IMR-90 (cell line): ENCODE measurements around the gene CHD6. TPM values are rescaled to one million over a fixed set of nuclear protein-coding genes. Genes with fewer than 3 reads are reported as not detected.

Source experiments
- ATAC-seq: fragments of 200-7000 bp; cut with Tn5 transposase; 2 replicates; pipeline ENCODE4 v1.9.1; 2020; ENCODE audit warnings: low read depth, mild to moderate bottlenecking, moderate library complexity
- BruUV-seq: library from RNA; stranded (reverse); fragments of 400-500 nt; replicated peaks from 2 replicates; lab custom pipeline; 2021; lab: Mats Ljungman, UMichigan
- CTCF ChIA-PET: fragments of 300-600 bp; formaldehyde crosslinking; extraction: SDS; loops from one replicate; lab custom pipeline; 2021; ENCODE audit warnings: antibody characterized with exemption; lab: Yijun Ruan, JAX
- POLR2A ChIA-PET: fragments of 300-600 bp; sonication (Branson Sonifier 250); formaldehyde crosslinking; loops from one replicate; lab custom pipeline; 2022; ENCODE audit warnings: antibody characterized with exemption; ENCODE audit not compliant: unreplicated experiment; lab: Charles Lee
- DNase-seq: peaks from one replicate; pipeline ENCODE4 v3.0.0; 2013
- H2AFZ ChIP-seq: replicated peaks from 2 replicates; pipeline ENCODE3; 2013; ENCODE audit warnings: low read length, mild to moderate bottlenecking; ENCODE audit not compliant: poor library complexity
- H2AK5ac ChIP-seq: 2 replicates; pipeline ENCODE4 v1.6.1; 2013; ENCODE audit warnings: low read depth, low read length, inconsistent platforms
- H2AK9ac ChIP-seq: replicated peaks from 2 replicates; pipeline ENCODE3; 2013; ENCODE audit warnings: mild to moderate bottlenecking, low read depth, low read length, moderate library complexity; ENCODE audit not compliant: poor library complexity
- H2BK120ac ChIP-seq: 2 replicates; pipeline ENCODE4 v1.6.1; 2013; ENCODE audit warnings: low read depth, low read length, inconsistent platforms
- H2BK15ac ChIP-seq: 3 replicates; pipeline ENCODE4 v1.6.1; 2013; ENCODE audit warnings: low read depth, low read length, inconsistent platforms
- H2BK20ac ChIP-seq: 2 replicates; pipeline ENCODE4 v1.6.1; 2013; ENCODE audit warnings: low read depth, mild to moderate bottlenecking, inconsistent platforms, low read length, moderate library complexity
- H2BK5ac ChIP-seq: 2 replicates; pipeline ENCODE4 v1.6.1; 2013; ENCODE audit warnings: mild to moderate bottlenecking, low read depth, low read length, inconsistent platforms; ENCODE audit not compliant: poor library complexity, severe bottlenecking
- H3K14ac ChIP-seq: replicated peaks from 2 replicates; pipeline ENCODE4 v1.6.1; 2013; ENCODE audit warnings: low read depth, low read length, inconsistent platforms
- H3K18ac ChIP-seq: 2 replicates; pipeline ENCODE4 v1.6.1; 2013; ENCODE audit warnings: low read depth, low read length, control low read depth
- H3K23ac ChIP-seq: 2 replicates; pipeline ENCODE4 v1.6.1; 2013; ENCODE audit warnings: low read depth, low read length, inconsistent platforms
- H3K27ac ChIP-seq: 2 replicates; pipeline ENCODE4 v1.5.1; 2013; ENCODE audit warnings: mild to moderate bottlenecking, control low read depth, low read length; ENCODE audit not compliant: insufficient read depth
- H3K27me3 ChIP-seq: 2 replicates; pipeline ENCODE4 v1.6.1; 2013; ENCODE audit warnings: low read length; ENCODE audit not compliant: control insufficient read depth, insufficient read depth
- H3K36me3 ChIP-seq: 2 replicates; pipeline ENCODE4 v1.6.1; 2013; ENCODE audit warnings: low read length, mixed read lengths; ENCODE audit not compliant: control insufficient read depth, insufficient read depth
- H3K4ac ChIP-seq: 2 replicates; pipeline ENCODE4 v1.6.1; 2013; ENCODE audit warnings: low read depth, low read length, inconsistent platforms
- H3K4me1 ChIP-seq: 2 replicates; pipeline ENCODE4 v1.6.1; 2013; ENCODE audit warnings: low read length, mixed read lengths; ENCODE audit not compliant: control insufficient read depth, insufficient read depth
- H3K4me2 ChIP-seq: 2 replicates; pipeline ENCODE4 v1.6.1; 2013; ENCODE audit warnings: low read depth, mild to moderate bottlenecking, control low read depth, low read length, moderate library complexity
- H3K4me3 ChIP-seq: 2 replicates; pipeline ENCODE4 v1.5.1; 2013; ENCODE audit warnings: low read depth, mild to moderate bottlenecking, control low read depth, low read length, moderate library complexity; ENCODE audit not compliant: insufficient read depth
- H3K56ac ChIP-seq: 2 replicates; pipeline ENCODE4 v1.6.1; 2013; ENCODE audit warnings: low read length, inconsistent platforms; ENCODE audit not compliant: insufficient read depth; ENCODE audit errors: extremely low read depth
- H3K79me1 ChIP-seq, 2 experiments: 2 replicates each; pipeline ENCODE4 v1.6.1; 2013; ENCODE audit warnings: low read length in 2 of 2, inconsistent platforms in 1 of 2, low read depth in 1 of 2
- H3K9ac ChIP-seq: 2 replicates; pipeline ENCODE4 v1.6.1; 2013; ENCODE audit warnings: low read depth, low read length, control low read depth
- H3K9me1 ChIP-seq: 2 replicates; pipeline ENCODE4 v1.6.1; 2013; ENCODE audit warnings: low read length, inconsistent platforms; ENCODE audit not compliant: insufficient read depth
- H3K9me3 ChIP-seq: 2 replicates; pipeline ENCODE4 v1.6.1; 2013; ENCODE audit warnings: low read length; ENCODE audit not compliant: control insufficient read depth, insufficient read depth
- H4K20me1 ChIP-seq: 2 replicates; pipeline ENCODE4 v1.6.1; 2013; ENCODE audit warnings: low read length, inconsistent platforms; ENCODE audit not compliant: insufficient read depth
- H4K5ac ChIP-seq: 2 replicates; pipeline ENCODE4 v1.6.1; 2013; ENCODE audit warnings: mild to moderate bottlenecking, low read depth, low read length, control low read depth
- H4K8ac ChIP-seq, 2 experiments: 2 replicates each; pipeline ENCODE4 v1.6.1; 2013; ENCODE audit warnings: low read depth in 2 of 2, low read length in 2 of 2, control low read depth in 1 of 2, inconsistent platforms in 1 of 2
- H4K91ac ChIP-seq: 2 replicates; pipeline ENCODE4 v1.6.1; 2013; ENCODE audit warnings: low read depth, low read length, inconsistent platforms; ENCODE audit not compliant: insufficient read depth
- BHLHE40 ChIP-seq: fragments of 150-350 bp; IDR thresholded peaks from 2 replicates; pipeline ENCODE4 v1.6.1; 2016; ENCODE audit warnings: mild to moderate bottlenecking, low read depth, low read length
- CEBPB ChIP-seq: IDR thresholded peaks from 2 replicates; pipeline ENCODE4 v1.6.1; 2012; ENCODE audit warnings: low read depth, low read length, improper control_type of control experiment
- CHD1 ChIP-seq: IDR thresholded peaks from 2 replicates; pipeline ENCODE4 v1.6.1; 2012; ENCODE audit warnings: low read depth, low read length, improper control_type of control experiment
- FOS ChIP-seq: fragments of 150-350 bp; IDR thresholded peaks from 2 replicates; pipeline ENCODE4 v1.6.1; 2016; ENCODE audit warnings: low read depth, low read length
- MAFK ChIP-seq: IDR thresholded peaks from 2 replicates; pipeline ENCODE4 v1.6.1; 2012; ENCODE audit warnings: low read depth, low read length, improper control_type of control experiment
- MAZ ChIP-seq: IDR thresholded peaks from 2 replicates; pipeline ENCODE4 v1.6.1; 2012; ENCODE audit warnings: low read depth, mild to moderate bottlenecking, low read length, improper control_type of control experiment, moderate library complexity, borderline replicate concordance
- MXI1 ChIP-seq: IDR thresholded peaks from 2 replicates; pipeline ENCODE4 v1.6.1; 2012; ENCODE audit warnings: low read depth, mild to moderate bottlenecking, low read length, moderate library complexity, borderline replicate concordance
- NFE2L2 ChIP-seq: fragments of 150-350 bp; IDR thresholded peaks from 2 replicates; pipeline ENCODE4 v1.6.1; 2016; ENCODE audit warnings: low read depth, mild to moderate bottlenecking, low read length
- POLR2A ChIP-seq: IDR thresholded peaks from 2 replicates; pipeline ENCODE4 v1.6.1; 2012; ENCODE audit warnings: mild to moderate bottlenecking, low read depth, low read length
- RAD21 ChIP-seq: IDR thresholded peaks from 2 replicates; pipeline ENCODE4 v1.6.1; 2012; ENCODE audit warnings: low read length, improper control_type of control experiment
- RCOR1 ChIP-seq: IDR thresholded peaks from 2 replicates; pipeline ENCODE4 v1.6.1; 2012; ENCODE audit warnings: mild to moderate bottlenecking, low read length, improper control_type of control experiment; ENCODE audit not compliant: insufficient replicate concordance
- RFX5 ChIP-seq: IDR thresholded peaks from 2 replicates; pipeline ENCODE4 v1.8.0; 2012; ENCODE audit warnings: low read depth, mild to moderate bottlenecking, low read length, moderate library complexity
- SMC3 ChIP-seq: fragments of 150-350 bp; IDR thresholded peaks from 2 replicates; pipeline ENCODE4 v1.6.1; 2016; ENCODE audit warnings: low read depth, mild to moderate bottlenecking, antibody characterized with exemption, low read length, moderate library complexity
- WGBS, 2 experiments: methylation state at CpG; one replicate each; pipeline versions ENCODE4 v1.1.5 to v1.1.7; 2013; ENCODE audit warnings: missing lambda C conversion rate in 2 of 2; ENCODE audit not compliant: insufficient read length in 1 of 2; ENCODE audit errors: extremely low coverage in 2 of 2; 5-methylcytosine and 5-hydroxymethylcytosine counted together
- dilution Hi-C: fragments of 300-500 bp; cut with HindIII; formaldehyde crosslinking; loops from one replicate; pipeline ENCODE4 v1.14.3; 2018; ENCODE audit warnings: low sequenced_read_pairs; ENCODE audit not compliant: unreplicated experiment
- in situ Hi-C: fragments of 300-500 bp; cut with MboI; formaldehyde crosslinking; loops from 3 replicates; pipeline ENCODE4 v1.14.3; 2019; ENCODE audit warnings: low sequenced_read_pairs, inconsistent platforms, mixed read lengths
- intact Hi-C: fragments of 100-400 bp; cut with micrococcal nuclease; formaldehyde crosslinking; loops from 2 replicates; pipeline ENCODE4 v1.10.0; 2022
- polyA plus RNA-seq, 3 experiments: library from polyadenylated mRNA; depleted of rRNA; stranded (reverse); fragments of >200 nt; gene quantifications; 2 replicates each; pipeline ENCODE4 v1.2.3, GENCODE V29; 2012; ENCODE audit warnings: low replicate concordance in 1 of 3
- total RNA-seq: library from RNA; depleted of rRNA; stranded (reverse); fragments of >200 nt; gene quantifications from 2 replicates; pipeline ENCODE4 v1.2.3, GENCODE V29; 2012
- TF ChIP-seq, protein P1 (sequence below): fragments of 150-350 bp; IDR thresholded peaks from 2 replicates; pipeline ENCODE4 v1.6.1; 2017; ENCODE audit warnings: mild to moderate bottlenecking, antibody characterized with exemption, low read length, low read depth
- TF ChIP-seq, protein P2 (sequence below): fragments of 150-350 bp; IDR thresholded peaks from 2 replicates; pipeline ENCODE4 v1.6.1; 2016; ENCODE audit warnings: low read depth, mild to moderate bottlenecking, low read length, moderate library complexity, borderline replicate concordance
- TF ChIP-seq, protein P3 (sequence below): conservative IDR thresholded peaks from 2 replicates; pipeline ENCODE4 v1.5.1; 2012; ENCODE audit warnings: mild to moderate bottlenecking, low read depth, low read length, improper control_type of control experiment

Gene CHD6
- total and polyA plus RNA-seq, 2 of the 4 experiments (the other 2 are of a cell fraction): 8.8 to 26.7 TPM

DNA sequence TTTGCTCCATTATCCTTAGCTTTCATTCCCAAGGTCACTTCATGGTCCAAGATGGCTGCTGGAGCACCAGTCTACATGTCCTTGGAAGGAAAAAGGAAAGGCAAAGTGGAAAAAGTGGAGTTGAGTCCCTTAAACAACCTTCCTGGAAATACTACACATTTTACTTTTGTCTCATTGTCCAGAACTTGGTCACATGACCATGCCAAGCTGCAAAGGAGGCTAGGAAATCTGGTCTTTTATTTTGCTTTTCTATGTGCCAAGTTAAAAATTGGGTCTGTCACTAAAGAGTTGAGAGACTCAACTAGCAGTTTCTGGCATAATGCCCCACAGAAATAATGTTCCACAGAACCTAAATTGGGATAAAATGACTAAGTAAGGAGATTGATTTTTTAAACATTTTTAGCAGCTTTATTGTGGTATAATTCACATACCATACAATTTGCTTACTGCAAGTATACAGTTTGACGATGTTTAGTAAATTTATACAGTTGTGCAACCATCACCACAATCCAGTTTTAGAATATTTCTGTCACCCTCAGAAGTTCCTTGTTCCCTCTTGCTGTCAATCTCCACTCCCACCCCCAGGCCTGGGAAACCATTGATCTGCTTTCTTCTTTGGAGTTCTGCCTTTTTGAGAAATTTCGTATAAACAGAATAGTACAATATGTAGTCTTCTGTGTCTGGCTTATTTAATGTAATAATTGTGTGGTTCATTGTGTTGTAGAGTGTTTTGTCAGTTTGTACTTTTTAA lies 5.6 kb upstream of the CHD6 start:
- in situ Hi-C loops (loop anchor here (25.0 kb wide), 2 partner anchors 461 to 661 kb away; no protein-coding TSS in a partner anchor), intact Hi-C loops (no loop called here), dilution Hi-C loops (no loop called here)
- Histone ChIP-seq H3K18ac (no peak overlapping the region), H3K56ac (no peak overlapping the region), H3K27ac (no peak overlapping the region), H3K4me3 (no peak overlapping the region), H3K9me3 (no peaks in the 10 kb centered on the region), H4K5ac (no peak overlapping the region), H2AFZ (no peak overlapping the region), H2AK5ac (no peak overlapping the region), H3K79me1 (no peaks in the 10 kb centered on the region), H2BK15ac (no peak overlapping the region), H4K8ac (no peak overlapping the region), H3K27me3 (peaks cover 14% of the 10 kb centered on the region), H3K36me3 (no peaks in the 10 kb centered on the region), H4K20me1 (no peaks in the 10 kb centered on the region), H2BK120ac (no peak overlapping the region), H3K9ac (no peak overlapping the region), H4K91ac (no peak overlapping the region), H3K9me1 (no peaks in the 10 kb centered on the region), H2AK9ac (no peak overlapping the region), H3K4ac (no peak overlapping the region), H2BK5ac (no peak overlapping the region), H3K23ac (no peak overlapping the region), H3K4me1 (no peaks in the 10 kb centered on the region), H3K14ac (no peak overlapping the region), H2BK20ac (no peak overlapping the region), H3K4me2 (no peak overlapping the region)
- DNase-seq: no peak
- no CpG with 5 or more reads among the region's 2 CpGs for WGBS, 2 experiments
- no peak for TF ChIP-seq MAFK
- no peak for TF ChIP-seq RFX5
- TF ChIP-seq POLR2A: no peak
- no peak for TF ChIP-seq CHD1
- no peak for TF ChIP-seq FOS
- TF ChIP-seq BHLHE40: no peak
- no peak for TF ChIP-seq RCOR1
- no peak for TF ChIP-seq RAD21
- no peak for TF ChIP-seq SMC3
- TF ChIP-seq, protein P1, sequence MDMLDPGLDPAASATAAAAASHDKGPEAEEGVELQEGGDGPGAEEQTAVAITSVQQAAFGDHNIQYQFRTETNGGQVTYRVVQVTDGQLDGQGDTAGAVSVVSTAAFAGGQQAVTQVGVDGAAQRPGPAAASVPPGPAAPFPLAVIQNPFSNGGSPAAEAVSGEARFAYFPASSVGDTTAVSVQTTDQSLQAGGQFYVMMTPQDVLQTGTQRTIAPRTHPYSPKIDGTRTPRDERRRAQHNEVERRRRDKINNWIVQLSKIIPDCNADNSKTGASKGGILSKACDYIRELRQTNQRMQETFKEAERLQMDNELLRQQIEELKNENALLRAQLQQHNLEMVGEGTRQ: no peak
- TF ChIP-seq, protein P2, sequence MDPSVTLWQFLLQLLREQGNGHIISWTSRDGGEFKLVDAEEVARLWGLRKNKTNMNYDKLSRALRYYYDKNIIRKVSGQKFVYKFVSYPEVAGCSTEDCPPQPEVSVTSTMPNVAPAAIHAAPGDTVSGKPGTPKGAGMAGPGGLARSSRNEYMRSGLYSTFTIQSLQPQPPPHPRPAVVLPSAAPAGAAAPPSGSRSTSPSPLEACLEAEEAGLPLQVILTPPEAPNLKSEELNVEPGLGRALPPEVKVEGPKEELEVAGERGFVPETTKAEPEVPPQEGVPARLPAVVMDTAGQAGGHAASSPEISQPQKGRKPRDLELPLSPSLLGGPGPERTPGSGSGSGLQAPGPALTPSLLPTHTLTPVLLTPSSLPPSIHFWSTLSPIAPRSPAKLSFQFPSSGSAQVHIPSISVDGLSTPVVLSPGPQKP: no peak
- no peak for TF ChIP-seq MXI1
- no peak for TF ChIP-seq CEBPB
- TF ChIP-seq NFE2L2: no peak
- TF ChIP-seq MAZ: no peak
- TF ChIP-seq, protein P3, sequence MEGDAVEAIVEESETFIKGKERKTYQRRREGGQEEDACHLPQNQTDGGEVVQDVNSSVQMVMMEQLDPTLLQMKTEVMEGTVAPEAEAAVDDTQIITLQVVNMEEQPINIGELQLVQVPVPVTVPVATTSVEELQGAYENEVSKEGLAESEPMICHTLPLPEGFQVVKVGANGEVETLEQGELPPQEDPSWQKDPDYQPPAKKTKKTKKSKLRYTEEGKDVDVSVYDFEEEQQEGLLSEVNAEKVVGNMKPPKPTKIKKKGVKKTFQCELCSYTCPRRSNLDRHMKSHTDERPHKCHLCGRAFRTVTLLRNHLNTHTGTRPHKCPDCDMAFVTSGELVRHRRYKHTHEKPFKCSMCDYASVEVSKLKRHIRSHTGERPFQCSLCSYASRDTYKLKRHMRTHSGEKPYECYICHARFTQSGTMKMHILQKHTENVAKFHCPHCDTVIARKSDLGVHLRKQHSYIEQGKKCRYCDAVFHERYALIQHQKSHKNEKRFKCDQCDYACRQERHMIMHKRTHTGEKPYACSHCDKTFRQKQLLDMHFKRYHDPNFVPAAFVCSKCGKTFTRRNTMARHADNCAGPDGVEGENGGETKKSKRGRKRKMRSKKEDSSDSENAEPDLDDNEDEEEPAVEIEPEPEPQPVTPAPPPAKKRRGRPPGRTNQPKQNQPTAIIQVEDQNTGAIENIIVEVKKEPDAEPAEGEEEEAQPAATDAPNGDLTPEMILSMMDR: no peak
- no peak for ATAC-seq
- ChIA-PET POLR2A (no interaction called here), CTCF (no interaction called here)
- BruUV-seq: no TSS peak
